ENCODE results near the gene DNAAF1.

DNA sequence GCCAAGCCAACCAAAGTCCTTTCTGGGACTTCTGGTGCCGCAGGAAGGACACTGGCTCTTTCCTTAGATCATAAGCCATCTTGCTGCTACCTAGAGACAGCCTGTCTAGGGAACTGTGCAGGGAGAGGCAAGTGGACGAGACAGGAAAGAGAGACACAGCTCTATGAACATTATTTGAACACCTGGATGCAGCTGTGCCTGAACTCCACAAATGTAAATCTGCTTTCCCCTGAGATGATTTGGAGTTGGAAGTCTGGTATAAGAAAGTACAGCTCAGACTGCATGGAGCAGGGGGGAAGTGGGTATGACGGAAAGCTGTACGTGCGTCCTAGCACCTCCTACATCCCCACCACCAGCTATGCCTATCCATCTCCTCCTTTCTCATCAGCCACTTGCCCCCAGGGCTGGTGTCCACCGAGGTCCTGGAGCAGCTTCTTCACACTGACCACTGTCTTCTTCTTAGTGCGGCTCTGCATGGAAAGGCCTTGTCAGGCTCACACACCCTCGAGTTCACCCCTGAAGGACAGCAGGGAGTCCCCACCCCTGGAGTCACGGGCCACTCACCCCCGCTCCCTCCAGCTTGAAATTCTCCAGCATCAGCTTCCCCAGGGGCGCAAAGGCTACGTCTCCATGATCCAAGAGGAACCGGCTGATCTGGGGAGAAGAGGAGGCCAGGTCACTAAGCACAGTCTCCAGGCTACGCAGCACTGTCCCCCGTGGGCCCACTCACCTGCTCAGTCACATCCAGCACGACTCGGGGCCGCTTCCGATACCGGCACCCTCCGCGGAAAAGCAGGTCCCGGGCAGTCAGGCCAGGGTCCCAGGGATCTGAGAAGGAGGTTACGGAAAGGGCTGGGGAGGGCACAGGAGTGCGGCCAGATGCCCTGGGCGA lies 37.8 kb downstream of the DNAAF1 start:
- TF ChIP-seq POLR2AphosphoS5 (IDR thresholded peaks at IDR 0.05; ENCODE audit: low read depth, low read length) = no peak
- no peak for TF ChIP-seq POLR2A (IDR thresholded peaks at IDR 0.05; ENCODE audit: low read depth, low read length)
- TF ChIP-seq SPI1 (IDR thresholded peaks at IDR 0.05; ENCODE audit: low read depth, low read length) = no peak
